ENCODE data around the gene TUBB2A. TPM values are rescaled to one million over a fixed set of nuclear protein-coding genes. Genes with fewer than 3 reads are reported as not detected.

The TUBB2A gene
- total RNA-seq, 2 experiments from 2014 or later: 54.3 to 58.5 TPM

- no peaks in the 10 kb centered on the region for H3K27me3 ChIP-seq (ENCODE audit: control insufficient read depth in 1 of 2, insufficient read depth in 2 of 2, low read length in 2 of 2)
- no peaks in the 10 kb centered on the region for H3K36me3 ChIP-seq (ENCODE audit: insufficient read depth, low read length)
- H3K4me3 ChIP-seq (ENCODE audit: low read length): no peak overlapping the region
- ATAC-seq (ENCODE audit: poor library complexity): no peak
- no peaks in the 10 kb centered on the region for H3K9me3 ChIP-seq (ENCODE audit: control insufficient read depth in 1 of 2, insufficient read depth in 1 of 2, low read length in 2 of 2)
- Mint-ChIP-seq H3K27ac (no peak overlapping the region), H3K36me3 (ENCODE audit: low read depth) (no peaks in the 10 kb centered on the region), H3K4me3 (no peak overlapping the region), H3K9me3 (no peaks in the 10 kb centered on the region), H3K27me3 (peaks cover 29% of the 10 kb centered on the region), H3K4me1 (ENCODE audit: low read depth) (no peaks in the 10 kb centered on the region)
- CTCF ChIA-PET: no interaction called here
- POLR2A ChIA-PET: no interaction called here
- DNase-seq: no peak
- H3K27ac ChIP-seq (ENCODE audit: low read depth in 1 of 2, low read length in 2 of 2): no peak overlapping the region
- TF ChIP-seq, protein P1, sequence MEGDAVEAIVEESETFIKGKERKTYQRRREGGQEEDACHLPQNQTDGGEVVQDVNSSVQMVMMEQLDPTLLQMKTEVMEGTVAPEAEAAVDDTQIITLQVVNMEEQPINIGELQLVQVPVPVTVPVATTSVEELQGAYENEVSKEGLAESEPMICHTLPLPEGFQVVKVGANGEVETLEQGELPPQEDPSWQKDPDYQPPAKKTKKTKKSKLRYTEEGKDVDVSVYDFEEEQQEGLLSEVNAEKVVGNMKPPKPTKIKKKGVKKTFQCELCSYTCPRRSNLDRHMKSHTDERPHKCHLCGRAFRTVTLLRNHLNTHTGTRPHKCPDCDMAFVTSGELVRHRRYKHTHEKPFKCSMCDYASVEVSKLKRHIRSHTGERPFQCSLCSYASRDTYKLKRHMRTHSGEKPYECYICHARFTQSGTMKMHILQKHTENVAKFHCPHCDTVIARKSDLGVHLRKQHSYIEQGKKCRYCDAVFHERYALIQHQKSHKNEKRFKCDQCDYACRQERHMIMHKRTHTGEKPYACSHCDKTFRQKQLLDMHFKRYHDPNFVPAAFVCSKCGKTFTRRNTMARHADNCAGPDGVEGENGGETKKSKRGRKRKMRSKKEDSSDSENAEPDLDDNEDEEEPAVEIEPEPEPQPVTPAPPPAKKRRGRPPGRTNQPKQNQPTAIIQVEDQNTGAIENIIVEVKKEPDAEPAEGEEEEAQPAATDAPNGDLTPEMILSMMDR (IDR thresholded peaks at IDR 0.05): no peak
- no peaks in the 10 kb centered on the region for H3K4me1 ChIP-seq (ENCODE audit: insufficient read depth, low read length)
- intact Hi-C loops (cut with DNase I, micrococcal nuclease): no loop called here
Observed at GRCh38 chr6:3188262-3188661, 30.9 kb upstream of the TUBB2A start.

- no peaks in the 10 kb centered on the region for H3K4me1 ChIP-seq (ENCODE audit: insufficient read depth, low read length)
- no peaks in the 10 kb centered on the region for H3K9me3 ChIP-seq (ENCODE audit: control insufficient read depth in 1 of 2, insufficient read depth in 1 of 2, low read length in 2 of 2)
- H3K36me3 ChIP-seq (ENCODE audit: insufficient read depth, low read length): no peaks in the 10 kb centered on the region
- intact Hi-C loops (cut with DNase I, micrococcal nuclease): no loop called here
- Mint-ChIP-seq H3K9me3 (no peaks in the 10 kb centered on the region), H3K27ac (no peak overlapping the region), H3K4me1 (ENCODE audit: low read depth) (no peaks in the 10 kb centered on the region), H3K4me3 (no peak overlapping the region), H3K27me3 (peaks cover 29% of the 10 kb centered on the region), H3K36me3 (ENCODE audit: low read depth) (no peaks in the 10 kb centered on the region)
- DNase-seq (no peak), ATAC-seq (ENCODE audit: poor library complexity) (no peak)
- no peaks in the 10 kb centered on the region for H3K27me3 ChIP-seq (ENCODE audit: control insufficient read depth in 1 of 2, insufficient read depth in 2 of 2, low read length in 2 of 2)
- no peak overlapping the region for H3K27ac ChIP-seq (ENCODE audit: low read depth in 1 of 2, low read length in 2 of 2)
- TF ChIP-seq, protein P1 (IDR thresholded peaks at IDR 0.05): no peak
- ChIA-PET CTCF (no interaction called here), POLR2A (no interaction called here)
- no peak overlapping the region for H3K4me3 ChIP-seq (ENCODE audit: low read length)
Observed at GRCh38 chr6:3186974-3187382, 29.6 kb upstream of the TUBB2A start.

DNA sequence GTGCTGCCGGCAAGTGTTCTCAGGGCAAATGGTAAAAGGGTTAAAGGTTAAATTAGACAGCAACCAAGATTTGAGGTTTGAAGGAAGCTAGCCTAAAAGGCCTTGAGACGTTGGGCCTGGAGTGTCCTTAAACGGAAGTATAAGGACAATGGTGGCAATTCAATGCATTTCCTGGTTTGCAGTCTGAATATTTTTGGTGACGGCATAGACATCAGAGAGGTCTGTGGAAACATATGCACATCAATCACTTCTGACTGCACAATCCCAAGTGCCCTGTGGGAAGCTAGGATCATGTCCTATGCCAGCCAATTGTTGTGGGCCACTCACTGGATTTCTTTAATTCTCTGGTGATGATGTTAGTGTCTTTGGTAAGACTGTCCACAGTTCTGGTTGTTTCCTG is 25.7 kb upstream of the TUBB2A start:
- peaks cover 8% of the 10 kb centered on the region for H3K27me3 Mint-ChIP-seq
- H3K4me1 Mint-ChIP-seq (ENCODE audit: low read depth): no peaks in the 10 kb centered on the region
- no peak overlapping the region for H3K27ac Mint-ChIP-seq
- DNase-seq (no peak), ATAC-seq (ENCODE audit: poor library complexity) (no peak)
- Histone ChIP-seq H3K36me3 (ENCODE audit: insufficient read depth, low read length) (no peaks in the 10 kb centered on the region), H3K9me3 (ENCODE audit: control insufficient read depth in 1 of 2, insufficient read depth in 1 of 2, low read length in 2 of 2) (no peaks in the 10 kb centered on the region), H3K4me3 (ENCODE audit: low read length) (no peak overlapping the region), H3K27ac (ENCODE audit: low read depth in 1 of 2, low read length in 2 of 2) (no peak overlapping the region), H3K4me1 (ENCODE audit: insufficient read depth, low read length) (no peaks in the 10 kb centered on the region), H3K27me3 (ENCODE audit: control insufficient read depth in 1 of 2, insufficient read depth in 2 of 2, low read length in 2 of 2) (peaks cover 0 to 2% of the 10 kb centered on the region in 2 experiments)
- POLR2A ChIA-PET: interaction anchor here (0.7 kb wide), 1 partner anchor 274 kb away, joined by 5 read pairs; the partner anchor contains the start of gene SLC22A23
- H3K36me3 Mint-ChIP-seq (ENCODE audit: low read depth): no peaks in the 10 kb centered on the region
- TF ChIP-seq, protein P1 (IDR thresholded peaks at IDR 0.05): no peak
- intact Hi-C loops (cut with DNase I, micrococcal nuclease): no loop called here
- H3K9me3 Mint-ChIP-seq: no peaks in the 10 kb centered on the region
- H3K4me3 Mint-ChIP-seq: no peak overlapping the region
- CTCF ChIA-PET: interaction anchor here (0.5 kb wide), 1 partner anchor 823 kb away, joined by 3 read pairs; no protein-coding TSS in a partner anchor
